Thymus (tissue), 11 donors: ENCODE measurements around the gene SH3BP2. TPM values are rescaled to one million over a fixed set of nuclear protein-coding genes. Genes with fewer than 3 reads are reported as not detected.

Experiments used
- DNase-seq, 9 donors: peaks; one replicate each; pipeline ENCODE4 v3.0.0-alpha.2; 2013; ENCODE audit warnings: low spot score in 9 of 9, low read depth in 6 of 9, missing footprints in 1 of 9
- H3K27ac ChIP-seq, 2 donors: one replicate each; pipeline ENCODE4 v1.5.1; 2013; ENCODE audit warnings: control low read depth in 1 of 2, low read depth in 1 of 2, low read length in 1 of 2, mild to moderate bottlenecking in 1 of 2, moderate library complexity in 1 of 2
- H3K27me3 ChIP-seq, 2 donors: one replicate each; pipeline ENCODE4 v1.5.1; 2013; ENCODE audit warnings: low read length in 1 of 2; ENCODE audit not compliant: control insufficient read depth in 2 of 2, insufficient read depth in 1 of 2
- H3K36me3 ChIP-seq, 2 donors: one replicate each; pipeline ENCODE4 v1.5.1; 2013; ENCODE audit warnings: low read length in 1 of 2, mild to moderate bottlenecking in 1 of 2, moderate library complexity in 1 of 2; ENCODE audit not compliant: control insufficient read depth in 2 of 2, insufficient read depth in 2 of 2
- H3K4me1 ChIP-seq, 2 donors: one replicate each; pipeline ENCODE4 v1.5.1; 2013; ENCODE audit warnings: low read length in 2 of 2; ENCODE audit not compliant: control insufficient read depth in 2 of 2, insufficient read depth in 2 of 2
- H3K4me3 ChIP-seq, 2 donors: one replicate each; pipeline ENCODE4 v1.5.1; 2013; ENCODE audit warnings: low read length in 2 of 2, control low read depth in 1 of 2, mild to moderate bottlenecking in 1 of 2
- H3K9me3 ChIP-seq, 2 donors: one replicate each; pipeline ENCODE4 v1.5.1; 2013; ENCODE audit warnings: low read length in 1 of 2, mild to moderate bottlenecking in 1 of 2; ENCODE audit not compliant: control insufficient read depth in 2 of 2, insufficient read depth in 1 of 2
- WGBS: extraction: QIAGEN DNeasy Blood & Tissue Kit; methylation state at CpG from one replicate; pipeline ENCODE4 v1.1.7; 2013; 5-methylcytosine and 5-hydroxymethylcytosine counted together
- polyA plus RNA-seq: library from polyadenylated mRNA; stranded (reverse); fragments of 200-250 nt; gene quantifications from one replicate; pipeline ENCODE4 v1.2.3, GENCODE V29; 2013
- total RNA-seq: library from RNA; stranded (reverse); fragments of 120-200 nt; gene quantifications from one replicate; pipeline ENCODE4 v1.2.4, GENCODE V29; 2013
- donor health status: healthy.

SH3BP2 gene
- total and polyA plus RNA-seq, 2 donors = 10.6 to 43.9 TPM

DNA sequence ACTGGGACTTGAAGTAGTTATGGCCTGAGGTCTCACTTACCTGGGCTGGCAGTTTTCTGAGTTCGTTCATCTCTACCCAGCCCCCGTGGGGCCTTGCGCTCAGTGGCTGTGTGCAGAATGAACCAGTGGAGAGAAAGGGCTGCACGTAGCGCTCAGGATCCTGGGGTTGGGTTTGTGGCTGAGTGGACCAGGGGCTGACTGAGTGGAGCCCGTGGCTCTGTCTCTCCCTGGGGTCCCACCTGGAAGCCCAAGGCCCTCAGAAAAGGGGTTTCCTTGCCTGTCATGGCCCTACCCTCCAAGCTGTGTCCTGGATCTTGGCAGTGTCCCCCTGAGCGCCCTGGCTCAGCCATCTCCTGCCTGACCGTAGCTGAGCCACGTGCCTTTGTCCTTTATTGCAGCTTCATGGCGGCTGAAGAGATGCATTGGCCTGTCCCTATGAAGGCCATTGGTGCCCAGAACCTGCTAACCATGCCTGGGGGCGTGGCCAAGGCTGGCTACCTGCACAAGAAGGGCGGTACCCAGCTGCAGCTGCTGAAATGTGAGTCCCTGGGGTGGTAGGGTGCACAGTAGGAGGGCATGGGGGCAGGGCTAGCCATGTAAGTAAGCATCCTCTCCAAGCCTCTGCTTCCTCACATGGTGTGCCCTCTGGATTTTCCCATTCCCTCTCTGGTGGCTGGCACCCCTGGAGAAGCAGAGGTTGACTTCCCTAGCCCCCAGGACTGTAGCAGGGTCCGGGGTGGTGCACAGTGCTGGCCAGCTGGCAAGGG is 27.5 kb downstream of the SH3BP2 start:
- Histone ChIP-seq H3K9me3 (no peaks in the 10 kb centered on the region), H3K4me1 (peaks cover 14 to 22% of the 10 kb centered on the region in 2 donors), H3K27me3 (peaks cover 0 to 15% of the 10 kb centered on the region in 2 donors), H3K4me3 (no peak overlapping the region), H3K36me3 (peaks cover 29 to 32% of the 10 kb centered on the region in 2 donors), H3K27ac (no peak overlapping the region)
- DNase-seq = no peak
- 93% methylated on average over 13 of the region's 13 CpGs for WGBS

DNA sequence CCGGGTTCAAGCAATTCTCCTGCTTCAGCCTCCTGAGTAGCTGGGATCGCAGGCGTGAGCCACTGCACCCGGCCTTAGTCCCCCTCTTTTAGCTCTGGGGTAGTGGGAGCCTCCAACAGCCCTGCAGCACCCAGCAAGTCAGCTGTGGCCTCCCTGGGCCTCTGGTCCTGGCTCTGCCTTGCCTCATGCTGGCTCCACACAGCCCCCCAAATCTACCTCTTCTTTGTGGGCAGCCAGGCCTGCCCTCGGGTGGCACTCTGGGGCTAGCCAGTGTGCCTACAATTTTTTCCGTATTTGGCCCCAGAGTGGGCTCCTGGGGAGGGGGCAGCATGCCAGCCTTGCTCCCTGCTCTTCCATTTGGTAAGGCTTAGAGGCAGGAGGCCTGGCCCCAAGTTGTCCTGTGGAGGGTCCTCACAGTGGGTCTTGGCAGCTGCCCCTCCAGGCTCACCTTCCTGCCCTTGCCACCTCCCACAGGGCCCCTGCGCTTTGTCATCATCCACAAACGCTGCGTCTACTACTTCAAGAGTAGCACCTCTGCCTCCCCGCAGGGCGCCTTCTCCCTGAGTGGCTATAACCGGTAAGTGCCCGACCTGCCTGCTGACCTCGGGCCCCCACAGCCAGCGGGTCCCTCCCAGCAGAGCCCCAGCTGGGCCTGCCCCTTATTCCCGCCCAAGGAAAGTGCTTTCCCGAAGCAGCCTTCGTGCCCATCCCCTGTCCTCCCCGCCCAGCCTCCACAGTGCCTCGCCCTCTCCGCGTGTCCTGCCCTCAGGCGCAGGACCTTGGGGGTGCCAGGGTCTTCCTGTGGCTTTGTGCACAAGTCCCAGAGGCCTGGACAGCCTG is 29.8 kb downstream of the SH3BP2 start:
- DNase-seq = no peak
- peaks cover 8 to 9% of the 10 kb centered on the region in 2 donors for H3K4me1 ChIP-seq
- WGBS = 97% methylated on average over 23 of the region's 23 CpGs

DNA sequence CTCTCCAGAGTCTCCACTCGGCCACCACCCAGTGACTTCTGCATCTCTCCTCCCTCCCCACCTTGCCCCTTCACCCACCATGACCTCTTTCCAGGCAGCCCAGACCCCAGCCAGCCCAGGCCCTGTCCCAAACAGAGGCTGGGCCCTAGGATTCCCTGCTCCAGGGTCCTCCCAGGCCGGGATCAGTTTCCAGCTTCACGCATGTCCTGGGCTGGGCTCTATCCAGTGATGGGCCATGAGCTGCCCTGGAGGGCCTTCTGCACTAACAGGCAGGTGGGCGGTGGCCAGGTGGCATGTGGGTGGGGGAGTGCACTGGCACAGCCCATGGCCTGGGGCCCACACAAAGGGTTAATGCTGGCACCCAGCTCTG is 30.4 kb downstream of the SH3BP2 start:
- H3K4me1 ChIP-seq = peaks cover 5 to 8% of the 10 kb centered on the region in 2 donors
- 98% methylated on average over 4 of the region's 4 CpGs for WGBS
- H3K27me3 ChIP-seq = peaks cover 0 to 6% of the 10 kb centered on the region in 2 donors
- H3K36me3 ChIP-seq = peaks cover 39 to 45% of the 10 kb centered on the region in 2 donors
- no peak overlapping the region for H3K4me3 ChIP-seq
- no peaks in the 10 kb centered on the region for H3K9me3 ChIP-seq
- DNase-seq = no peak
- H3K27ac ChIP-seq = no peak overlapping the region

More for the DNA sequence above, 29.8 kb downstream of the SH3BP2 start:
- Histone ChIP-seq H3K27me3 (peaks cover 0 to 8% of the 10 kb centered on the region in 2 donors), H3K9me3 (no peaks in the 10 kb centered on the region), H3K36me3 (peaks cover 39 to 41% of the 10 kb centered on the region in 2 donors), H3K4me3 (no peak overlapping the region), H3K27ac (no peak overlapping the region)

DNA sequence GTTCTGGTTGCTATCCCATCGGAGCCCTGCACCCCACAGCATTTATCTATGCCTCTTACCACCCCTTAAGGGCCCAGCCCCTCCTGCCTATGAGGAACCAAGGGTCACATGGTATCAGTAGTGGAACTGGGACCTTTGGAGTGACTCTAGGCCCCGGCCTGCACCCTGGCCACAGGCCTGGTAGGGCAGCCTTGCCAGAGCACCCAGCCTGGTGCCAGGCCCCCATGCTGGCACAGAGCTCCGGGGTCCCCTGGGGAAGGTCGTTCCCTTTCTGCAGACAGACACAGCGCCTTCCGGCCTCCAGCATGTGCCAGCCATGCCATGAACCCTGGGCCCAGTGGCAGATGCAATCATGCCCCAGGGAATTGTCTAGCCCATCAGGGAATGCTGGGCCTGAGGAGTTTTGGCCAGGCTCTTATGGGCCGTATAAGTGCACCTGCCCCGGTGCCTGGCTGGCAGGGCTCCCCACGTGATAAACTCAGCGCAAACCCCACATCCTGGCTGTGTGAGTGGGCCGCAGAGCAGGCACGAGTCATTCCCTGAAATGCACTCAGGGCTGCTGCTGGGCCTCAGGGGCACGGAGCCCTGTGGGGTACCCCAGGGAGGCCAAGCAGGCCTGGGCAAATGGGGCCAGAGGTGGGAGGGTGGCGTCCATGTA is 30.9 kb downstream of the SH3BP2 start:
- Histone ChIP-seq H3K27me3 (peaks cover 0 to 2% of the 10 kb centered on the region in 2 donors), H3K9me3 (no peaks in the 10 kb centered on the region), H3K4me3 (no peak overlapping the region), H3K27ac (no peak overlapping the region), H3K4me1 (peaks cover 0 to 4% of the 10 kb centered on the region in 2 donors), H3K36me3 (peaks cover 39 to 50% of the 10 kb centered on the region in 2 donors)
- no peak for DNase-seq
- WGBS = 97% methylated on average over 14 of the region's 14 CpGs

DNA sequence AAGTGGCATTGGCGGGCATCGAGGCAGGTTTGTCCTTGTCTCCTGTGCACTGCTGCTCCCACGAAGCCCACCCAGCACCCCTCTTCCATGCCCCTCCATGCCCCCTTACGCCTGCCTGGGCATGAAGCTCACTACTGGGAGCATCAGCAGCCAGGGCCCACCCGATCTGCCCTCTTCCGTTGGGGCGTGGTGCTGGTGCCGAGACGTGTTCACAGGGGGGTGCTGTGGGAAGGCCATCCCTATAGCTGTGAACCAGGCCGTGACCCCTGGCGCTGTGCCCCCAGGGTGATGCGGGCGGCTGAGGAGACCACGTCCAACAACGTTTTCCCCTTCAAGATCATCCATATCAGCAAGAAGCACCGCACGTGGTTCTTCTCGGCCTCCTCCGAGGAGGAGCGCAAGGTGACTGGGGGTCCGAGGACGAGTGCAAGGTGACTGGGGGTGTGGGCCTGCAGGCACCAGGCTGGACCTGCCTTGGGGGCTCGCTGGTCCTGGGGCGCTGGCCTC is 31.5 kb downstream of the SH3BP2 start:
- no peak for DNase-seq
- H3K27me3 ChIP-seq = no peaks in the 10 kb centered on the region
- H3K4me1 ChIP-seq = peaks cover 0 to 1% of the 10 kb centered on the region in 2 donors
- WGBS = 96% methylated on average over 24 of the region's 24 CpGs
- peaks cover 39 to 51% of the 10 kb centered on the region in 2 donors for H3K36me3 ChIP-seq
- H3K27ac ChIP-seq = no peak overlapping the region
- no peak overlapping the region for H3K4me3 ChIP-seq
- H3K9me3 ChIP-seq = no peaks in the 10 kb centered on the region

DNA sequence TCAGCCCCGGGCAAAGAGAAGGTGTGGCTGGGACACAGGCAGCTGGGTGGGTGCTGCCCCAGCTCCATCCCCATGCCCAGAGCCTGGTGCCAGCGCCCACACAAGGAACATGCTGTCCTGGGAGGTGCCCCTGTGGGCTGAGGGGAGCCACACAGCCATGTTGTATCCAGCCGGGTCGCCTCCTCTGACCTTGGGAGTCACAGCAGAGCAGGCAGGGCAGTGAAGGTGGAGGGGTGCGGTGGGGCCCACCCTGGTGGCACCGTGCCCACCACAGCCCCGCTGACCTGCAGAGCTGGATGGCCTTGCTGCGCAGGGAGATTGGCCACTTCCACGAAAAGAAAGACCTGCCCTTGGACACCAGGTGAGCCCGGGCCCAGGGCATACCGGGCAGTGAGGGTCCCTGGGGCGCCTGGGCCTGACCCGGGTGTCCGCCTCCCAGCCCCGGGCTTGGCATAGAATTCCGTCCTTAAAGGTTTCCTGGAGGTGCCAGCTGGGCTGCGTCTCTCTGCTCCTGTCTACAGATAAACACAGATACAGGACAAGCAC is 32.0 kb downstream of the SH3BP2 start:
- peaks cover 39 to 54% of the 10 kb centered on the region in 2 donors for H3K36me3 ChIP-seq
- no peak for DNase-seq
- no peaks in the 10 kb centered on the region for H3K9me3 ChIP-seq
- H3K27ac ChIP-seq = no peak overlapping the region
- H3K27me3 ChIP-seq = no peaks in the 10 kb centered on the region
- H3K4me1 ChIP-seq = no peaks in the 10 kb centered on the region
- WGBS = 96% methylated on average over 17 of the region's 17 CpGs
- H3K4me3 ChIP-seq = no peak overlapping the region

DNA sequence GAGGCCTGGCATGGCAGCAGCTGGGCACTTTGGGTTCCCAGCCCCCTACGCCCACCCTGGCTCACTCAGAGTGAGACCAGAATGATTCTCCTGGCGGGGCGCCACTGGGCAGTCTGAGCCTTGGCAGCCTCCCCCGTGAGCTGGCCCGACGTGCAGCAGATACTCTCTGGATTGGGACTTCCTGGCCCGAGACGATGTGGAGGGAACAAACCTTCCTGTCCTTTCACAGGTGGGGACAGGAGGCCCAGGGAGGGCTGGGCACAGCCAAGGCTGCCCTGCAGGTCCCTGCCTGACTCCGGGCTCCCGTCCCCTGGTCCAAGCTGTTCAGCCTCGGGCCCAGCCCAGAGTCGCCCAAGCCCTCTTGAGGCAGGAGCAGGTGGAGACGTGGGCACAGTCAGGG is 32.9 kb downstream of the SH3BP2 start:
- Histone ChIP-seq H3K36me3 (peaks cover 36 to 59% of the 10 kb centered on the region in 2 donors), H3K9me3 (no peaks in the 10 kb centered on the region), H3K4me3 (no peak overlapping the region), H3K4me1 (no peaks in the 10 kb centered on the region), H3K27ac (no peak overlapping the region), H3K27me3 (no peaks in the 10 kb centered on the region)
- 96% methylated on average over 13 of the region's 13 CpGs for WGBS
- DNase-seq = no peak

DNA sequence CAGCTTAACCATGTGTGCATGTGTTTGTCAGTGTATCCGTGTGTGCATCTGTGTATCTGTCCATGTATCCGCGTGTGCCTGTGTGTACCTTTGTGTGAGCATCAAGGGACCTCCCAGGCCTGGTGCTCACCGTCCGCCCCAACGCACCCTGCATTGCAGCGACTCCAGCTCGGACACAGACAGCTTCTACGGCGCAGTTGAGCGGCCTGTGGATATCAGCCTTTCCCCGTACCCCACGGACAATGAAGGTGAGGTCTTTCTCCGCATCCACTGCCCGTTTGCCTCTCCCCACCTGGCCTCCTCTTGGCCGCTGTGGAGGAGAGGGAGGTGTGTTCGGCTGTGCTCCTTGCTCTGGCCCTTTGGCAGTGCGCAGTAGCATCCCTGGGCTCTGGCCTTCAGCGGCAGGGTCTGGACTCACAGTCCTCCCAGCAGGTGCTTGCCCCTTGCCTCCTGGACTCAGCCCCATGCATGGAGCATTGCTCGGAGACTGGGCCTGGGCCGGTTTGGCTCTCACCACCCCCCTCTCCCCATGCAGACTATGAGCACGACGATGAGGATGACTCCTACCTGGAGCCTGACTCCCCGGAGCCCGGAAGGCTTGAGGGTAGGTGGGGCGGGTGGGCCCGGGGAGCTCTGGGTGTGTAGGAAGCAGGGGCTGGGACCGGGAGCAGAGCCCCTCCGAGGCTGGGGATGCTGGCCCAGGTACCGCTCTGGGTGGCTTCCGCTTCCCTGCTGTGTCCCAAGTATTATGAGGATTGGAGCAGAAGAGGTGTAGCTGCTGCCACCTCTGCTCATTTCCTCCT is 34.4 kb downstream of the SH3BP2 start:
- Histone ChIP-seq H3K4me1 (no peaks in the 10 kb centered on the region), H3K4me3 (no peak overlapping the region), H3K9me3 (no peaks in the 10 kb centered on the region), H3K36me3 (peaks cover 38 to 73% of the 10 kb centered on the region in 2 donors), H3K27me3 (no peaks in the 10 kb centered on the region), H3K27ac (no peak overlapping the region)
- WGBS = 95% methylated on average over 31 of the region's 31 CpGs
- DNase-seq = no peak
